22Rv1 (cell line): ENCODE data around the gene IP6K1.

ENCODE experiments used
- H3K27ac ChIP-seq: fragments of 450-650 bp; 2 replicates; pipeline ENCODE4 v1.5.1; 2017
- CTCF ChIP-seq: fragments of 450-650 bp; IDR thresholded peaks from 2 replicates; pipeline ENCODE4 v1.5.1; 2017; ENCODE audit warnings: mild to moderate bottlenecking
- ZFX ChIP-seq: fragments of 450-650 bp; IDR thresholded peaks from 2 replicates; pipeline ENCODE4 v1.6.1; 2017; ENCODE audit warnings: antibody characterized with exemption, borderline replicate concordance

The IP6K1 gene

DNA sequence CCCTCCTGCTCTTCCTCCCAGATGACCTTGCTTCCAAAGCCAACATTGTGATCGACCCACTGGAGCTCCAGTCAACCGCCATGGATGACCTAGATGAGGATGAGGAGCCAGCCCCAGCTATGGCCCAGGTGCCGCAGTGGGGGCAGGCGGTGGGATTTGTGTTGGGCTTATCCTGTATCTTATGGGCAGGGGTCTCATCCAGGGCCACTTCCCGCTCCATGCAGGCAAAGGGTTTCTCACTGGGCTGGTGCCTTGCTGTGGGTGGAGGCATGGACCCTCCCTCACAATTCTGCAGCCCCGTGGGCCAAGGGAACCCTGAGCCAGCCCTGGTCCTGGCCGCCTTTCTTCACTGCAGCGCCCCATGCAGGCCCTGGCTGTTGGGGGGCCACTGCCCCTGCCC is 81.7 kb downstream of the IP6K1 start:
- no peak for TF ChIP-seq CTCF
- TF ChIP-seq ZFX, result no peak

DNA sequence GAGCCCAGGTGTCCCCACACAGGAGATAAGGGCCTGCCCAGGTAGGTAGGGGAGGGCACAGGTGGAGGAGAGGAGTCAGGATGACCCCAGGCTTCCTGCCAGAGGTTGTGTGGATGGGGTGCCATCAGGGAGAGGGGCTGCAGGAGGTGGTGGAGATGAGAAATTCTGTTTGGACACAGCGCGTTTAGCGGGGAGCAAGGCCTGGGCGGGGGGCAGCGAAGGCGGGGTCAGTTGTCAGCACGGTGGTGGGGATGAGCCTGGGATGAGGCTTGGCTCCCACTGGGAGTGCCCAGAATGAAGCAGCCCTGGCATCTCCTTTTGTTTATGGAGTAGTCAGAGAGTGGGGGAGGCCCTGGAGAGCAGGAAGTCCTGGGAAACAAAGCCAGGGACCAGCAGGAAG is 82.4 kb downstream of the IP6K1 start:
- no peak for TF ChIP-seq CTCF
- TF ChIP-seq ZFX, result no peak
- no peak overlapping the region for H3K27ac ChIP-seq

More for the DNA sequence above, 81.7 kb downstream of the IP6K1 start:
- H3K27ac ChIP-seq, result no peak overlapping the region

DNA sequence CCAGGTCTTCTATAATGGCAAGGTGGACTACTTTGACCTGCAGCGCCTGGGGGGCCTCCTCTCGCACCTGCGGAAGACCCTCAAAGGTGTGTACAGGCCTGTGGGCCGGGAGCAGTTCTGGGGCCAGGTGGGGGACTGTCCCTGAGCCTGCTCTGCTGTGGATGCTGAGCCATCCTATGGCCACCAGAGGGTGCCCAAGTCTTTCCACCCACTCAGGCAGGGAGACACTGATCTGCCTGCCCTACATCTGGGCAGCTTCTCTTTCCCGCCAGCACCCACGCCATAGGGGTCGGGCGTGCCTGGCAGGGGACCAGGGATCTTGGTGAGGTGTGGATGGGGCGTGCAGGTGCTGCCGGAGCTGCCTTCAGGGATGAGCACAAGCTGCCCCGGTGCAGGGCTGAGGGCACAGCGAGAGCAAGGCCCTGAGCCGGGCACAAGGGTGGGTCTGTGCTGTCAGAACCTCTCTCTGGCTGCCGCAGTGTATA is 82.9 kb downstream of the IP6K1 start:
- TF ChIP-seq ZFX (no peak), CTCF (peak; percentile 87)

GRCh38 chr3:49702672-49703071 is 83.7 kb downstream of the IP6K1 start:
- TF ChIP-seq ZFX, result no peak
- no peak for TF ChIP-seq CTCF
- H3K27ac ChIP-seq, result no peak overlapping the region

More for the DNA sequence above, 82.9 kb downstream of the IP6K1 start:
- H3K27ac ChIP-seq, result no peak overlapping the region

- no peak overlapping the region for H3K27ac ChIP-seq
- TF ChIP-seq CTCF (peak; percentile 57), ZFX (no peak)
Observed at GRCh38 chr3:49701388-49702077, 84.8 kb downstream of the IP6K1 start.

DNA sequence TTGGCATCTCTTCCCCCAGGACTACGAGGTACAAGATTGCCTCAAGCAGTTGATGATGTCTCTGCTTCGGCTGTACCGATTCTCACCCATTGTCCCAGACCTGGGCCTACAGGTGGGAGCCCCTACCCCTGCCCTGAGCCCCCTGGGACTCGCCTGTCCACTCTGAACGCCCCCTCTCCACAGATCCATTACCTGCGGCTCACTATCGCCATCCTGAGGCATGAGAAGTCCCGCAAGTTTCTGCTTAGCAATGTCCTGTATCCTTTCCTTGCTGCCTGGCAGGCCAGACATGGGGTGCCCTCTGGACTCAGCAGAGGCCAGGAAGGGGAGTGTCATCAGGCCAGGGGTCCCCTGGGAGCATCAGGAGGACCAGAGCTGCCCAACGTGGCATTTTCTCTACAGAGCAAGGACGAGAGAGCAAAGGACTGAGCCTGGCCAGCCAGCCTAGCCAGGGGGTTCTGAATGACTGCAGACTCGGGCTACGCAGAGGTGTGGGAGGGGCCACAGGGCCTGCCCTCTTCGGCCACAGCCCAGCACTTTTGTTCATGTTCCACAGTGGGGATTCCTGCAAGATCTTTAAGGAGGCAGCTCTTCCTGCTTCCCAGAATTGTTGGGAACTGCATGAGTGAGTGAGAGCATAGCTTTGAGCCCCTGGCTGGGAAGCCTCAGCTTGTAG is 85.8 kb downstream of the IP6K1 start:
- TF ChIP-seq CTCF (peak; percentile 30), ZFX (no peak)
- H3K27ac ChIP-seq, result no peak overlapping the region

DNA sequence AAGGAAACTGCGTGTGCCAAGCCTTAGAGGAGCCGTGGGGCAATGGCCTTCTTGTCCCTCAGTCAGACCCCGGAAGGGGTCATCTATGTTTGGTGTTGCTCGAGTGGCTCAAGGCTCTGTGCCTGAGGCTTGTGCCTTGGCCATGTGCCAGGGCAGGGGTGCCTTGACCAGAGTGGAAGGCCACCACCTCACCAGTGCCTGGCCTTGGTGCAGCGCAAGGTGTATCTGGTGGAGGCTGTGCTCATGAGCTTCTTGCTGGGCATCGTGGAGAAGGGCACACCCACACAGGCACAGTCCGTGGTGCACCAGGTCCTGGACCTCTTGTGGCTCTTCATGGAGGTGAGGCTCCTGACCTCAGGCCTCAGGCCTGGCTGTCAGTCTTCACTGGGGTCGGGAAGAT is 86.3 kb downstream of the IP6K1 start:
- TF ChIP-seq ZFX, result no peak
- no peak for TF ChIP-seq CTCF
- H3K27ac ChIP-seq, result no peak overlapping the region
